ENCODE measurements around the gene IL1RAPL2. TPM values are rescaled to one million over a fixed set of nuclear protein-coding genes. Genes with fewer than 3 reads are reported as not detected.

Gene IL1RAPL2
- total and polyA plus RNA-seq, 4 donors: 2.0 TPM; not detected in 3

- Histone ChIP-seq H3K4me3 (no peak overlapping the region), H3K9ac (ENCODE audit: insufficient read depth in 1 of 2, low read length in 2 of 2) (no peak overlapping the region), H3K9me3 (ENCODE audit: control insufficient read depth in 4 of 4, insufficient read depth in 3 of 4, low read length in 3 of 4) (peaks cover 0 to 2% (median 0%) of the 10 kb centered on the region in 4 donors), H3K27ac (ENCODE audit: low read depth in 1 of 2, low read length in 1 of 2) (no peak overlapping the region), H3K36me3 (ENCODE audit: control insufficient read depth in 4 of 4, insufficient read depth in 4 of 4, low read length in 4 of 4) (no peaks in the 10 kb centered on the region), H3K27me3 (ENCODE audit: control insufficient read depth in 3 of 3, insufficient read depth in 3 of 3, low read length in 2 of 3) (peaks cover 0 to 38% (median 13%) of the 10 kb centered on the region in 3 donors), H3K4me1 (ENCODE audit: control insufficient read depth in 5 of 5, insufficient read depth in 5 of 5, low read length in 5 of 5) (no peaks in the 10 kb centered on the region)
- no peak for ATAC-seq (ENCODE audit: insufficient read depth, low FRiP score)
- 72 to 85% methylated on average over 2 of the region's 2 CpGs for WGBS, 2 donors
- no peak for DNase-seq
- no peak for TF ChIP-seq CTCF (IDR thresholded peaks at IDR 0.05; ENCODE audit: control extremely low read depth, extremely low read depth)
Measured at GRCh38 chrX:105317117-105317516, 751.1 kb downstream of the IL1RAPL2 start.

GRCh38 chrX:105323928-105324327 is 757.9 kb downstream of the IL1RAPL2 start:
- 25 to 58% methylated on average over 1 of the region's 1 CpG for WGBS, 2 donors
- Histone ChIP-seq H3K36me3 (ENCODE audit: control insufficient read depth in 4 of 4, insufficient read depth in 4 of 4, low read length in 4 of 4) (no peaks in the 10 kb centered on the region), H3K4me1 (ENCODE audit: control insufficient read depth in 5 of 5, insufficient read depth in 5 of 5, low read length in 5 of 5) (no peaks in the 10 kb centered on the region), H3K27ac (ENCODE audit: low read depth in 1 of 2, low read length in 1 of 2) (no peak overlapping the region), H3K9me3 (ENCODE audit: control insufficient read depth in 4 of 4, insufficient read depth in 3 of 4, low read length in 3 of 4) (peaks cover 0 to 2% (median under 1%) of the 10 kb centered on the region in 4 donors), H3K27me3 (ENCODE audit: control insufficient read depth in 3 of 3, insufficient read depth in 3 of 3, low read length in 2 of 3) (peaks cover 0 to 32% (median 8%) of the 10 kb centered on the region in 3 donors), H3K4me3 (no peak overlapping the region), H3K9ac (ENCODE audit: insufficient read depth in 1 of 2, low read length in 2 of 2) (no peak overlapping the region)
- TF ChIP-seq CTCF (IDR thresholded peaks at IDR 0.05; ENCODE audit: control extremely low read depth, extremely low read depth): no peak
- DNase-seq: no peak
- ATAC-seq (ENCODE audit: insufficient read depth, low FRiP score): no peak

- H3K9me3 ChIP-seq (ENCODE audit: control insufficient read depth in 4 of 4, insufficient read depth in 3 of 4, low read length in 3 of 4): peaks cover 0 to 1% (median 0%) of the 10 kb centered on the region in 4 donors
- no peak for TF ChIP-seq CTCF (IDR thresholded peaks at IDR 0.05; ENCODE audit: control extremely low read depth, extremely low read depth)
- no peak overlapping the region for H3K4me3 ChIP-seq
- DNase-seq (no peak), ATAC-seq (ENCODE audit: insufficient read depth, low FRiP score) (no peak)
- H3K27ac ChIP-seq (ENCODE audit: low read depth in 1 of 2, low read length in 1 of 2): no peak overlapping the region
- H3K9ac ChIP-seq (ENCODE audit: insufficient read depth in 1 of 2, low read length in 2 of 2): no peak overlapping the region
- H3K27me3 ChIP-seq (ENCODE audit: control insufficient read depth in 3 of 3, insufficient read depth in 3 of 3, low read length in 2 of 3): peaks cover 0 to 21% (median 9%) of the 10 kb centered on the region in 3 donors
- no peaks in the 10 kb centered on the region for H3K36me3 ChIP-seq (ENCODE audit: control insufficient read depth in 4 of 4, insufficient read depth in 4 of 4, low read length in 4 of 4)
- H3K4me1 ChIP-seq (ENCODE audit: control insufficient read depth in 5 of 5, insufficient read depth in 5 of 5, low read length in 5 of 5): no peaks in the 10 kb centered on the region
Measured at GRCh38 chrX:105328773-105329172, 762.8 kb downstream of the IL1RAPL2 start.

GRCh38 chrX:105331244-105331643 is 765.2 kb downstream of the IL1RAPL2 start:
- ATAC-seq (ENCODE audit: insufficient read depth, low FRiP score) (no peak), DNase-seq (no peak)
- H3K27me3 ChIP-seq (ENCODE audit: control insufficient read depth in 3 of 3, insufficient read depth in 3 of 3, low read length in 2 of 3): peaks cover 0 to 26% (median 9%) of the 10 kb centered on the region in 3 donors
- 71 to 78% methylated on average over 1 of the region's 1 CpG for WGBS, 2 donors
- no peaks in the 10 kb centered on the region for H3K4me1 ChIP-seq (ENCODE audit: control insufficient read depth in 5 of 5, insufficient read depth in 5 of 5, low read length in 5 of 5)
- H3K4me3 ChIP-seq: no peak overlapping the region
- no peak overlapping the region for H3K9ac ChIP-seq (ENCODE audit: insufficient read depth in 1 of 2, low read length in 2 of 2)
- TF ChIP-seq CTCF (IDR thresholded peaks at IDR 0.05; ENCODE audit: control extremely low read depth, extremely low read depth): no peak
- no peak overlapping the region for H3K27ac ChIP-seq (ENCODE audit: low read depth in 1 of 2, low read length in 1 of 2)
- H3K9me3 ChIP-seq (ENCODE audit: control insufficient read depth in 4 of 4, insufficient read depth in 3 of 4, low read length in 3 of 4): peaks cover 0 to 1% (median 0%) of the 10 kb centered on the region in 4 donors
- no peaks in the 10 kb centered on the region for H3K36me3 ChIP-seq (ENCODE audit: control insufficient read depth in 4 of 4, insufficient read depth in 4 of 4, low read length in 4 of 4)

Data from lung (tissue), 12 donors.